ENCODE results near the gene JAG1.

Gene JAG1

DNA sequence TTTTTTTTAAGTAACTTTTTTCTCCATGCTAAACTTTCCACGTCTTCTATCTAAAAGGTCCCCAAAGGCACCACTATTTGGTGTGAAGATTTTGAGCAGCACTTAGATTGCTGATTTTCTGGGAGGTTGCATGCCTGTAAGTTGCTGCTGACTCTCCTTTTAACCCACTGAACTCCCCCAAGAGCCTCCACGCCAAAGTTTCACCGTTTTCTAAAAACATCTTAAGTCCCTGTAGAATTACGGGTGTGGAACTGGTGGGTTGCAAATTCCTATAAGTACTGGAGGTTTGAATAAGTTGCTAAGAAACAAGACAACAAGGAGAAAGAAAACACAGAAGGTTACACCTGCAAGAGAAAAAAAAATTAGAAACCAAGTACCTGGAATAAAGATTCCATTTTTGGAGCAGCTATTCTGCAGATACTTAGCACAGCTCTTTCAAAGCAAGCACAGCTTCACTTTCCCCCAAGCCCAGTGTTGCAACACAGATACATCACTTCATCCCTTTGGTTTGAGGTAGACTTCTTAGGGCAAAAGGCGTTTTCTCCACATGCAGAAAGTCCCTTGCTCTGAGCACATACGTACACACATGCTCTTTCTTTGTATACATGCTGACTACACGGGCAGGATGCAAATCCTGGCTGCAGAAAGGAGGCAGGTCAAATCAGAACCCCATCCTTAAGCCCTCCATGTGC is 5.0 kb downstream of the JAG1 start:
- DNase-seq (ENCODE audit: low read depth in 2 of 2), result no peak

DNA sequence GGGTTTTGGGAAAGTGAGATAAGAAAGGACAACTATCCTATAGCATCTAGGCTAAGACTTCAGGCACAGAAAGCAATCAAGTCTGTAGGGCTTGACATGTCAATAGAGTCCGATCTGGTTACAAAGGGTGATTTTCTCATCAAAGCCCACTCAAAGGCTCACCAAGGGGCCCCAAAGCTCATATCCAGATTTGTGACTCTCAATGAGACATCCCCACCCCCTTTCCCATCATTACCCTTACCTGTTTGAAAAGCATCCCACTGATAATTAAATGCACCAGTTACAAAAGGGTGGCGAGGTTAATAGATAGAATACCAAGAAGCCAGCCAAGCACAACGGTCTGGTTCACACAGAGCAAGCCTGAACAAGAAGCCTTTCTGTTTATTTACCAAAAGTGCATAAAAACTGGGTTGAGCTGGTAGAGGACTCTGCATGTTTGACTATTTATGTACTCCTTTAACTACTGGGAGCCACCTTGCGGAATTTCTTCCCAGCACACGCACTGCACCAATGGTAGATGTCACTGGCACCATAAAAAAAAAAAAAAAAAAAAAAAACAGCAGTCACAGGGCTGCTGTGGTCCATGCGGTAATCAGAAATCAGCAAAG is 6.1 kb downstream of the JAG1 start:
- no peak for DNase-seq (ENCODE audit: low read depth in 2 of 2)

DNA sequence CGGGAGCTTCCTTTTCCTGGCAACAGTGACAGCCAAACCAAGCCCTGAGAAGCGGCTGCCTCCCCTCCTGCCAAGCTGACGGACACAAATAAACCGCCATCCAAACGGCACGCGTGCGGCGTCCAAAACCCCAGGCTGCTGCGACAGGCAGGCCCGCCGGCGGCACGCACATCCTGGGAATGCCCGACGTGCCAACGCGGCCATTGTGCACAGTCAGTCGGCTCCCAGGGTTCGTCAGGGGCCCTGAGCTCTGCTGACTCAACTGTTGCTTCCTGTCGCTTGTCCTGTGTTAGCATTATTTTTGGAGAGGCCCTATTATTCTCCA is 6.8 kb downstream of the JAG1 start:
- DNase-seq (ENCODE audit: low read depth in 2 of 2), result no peak

DNA sequence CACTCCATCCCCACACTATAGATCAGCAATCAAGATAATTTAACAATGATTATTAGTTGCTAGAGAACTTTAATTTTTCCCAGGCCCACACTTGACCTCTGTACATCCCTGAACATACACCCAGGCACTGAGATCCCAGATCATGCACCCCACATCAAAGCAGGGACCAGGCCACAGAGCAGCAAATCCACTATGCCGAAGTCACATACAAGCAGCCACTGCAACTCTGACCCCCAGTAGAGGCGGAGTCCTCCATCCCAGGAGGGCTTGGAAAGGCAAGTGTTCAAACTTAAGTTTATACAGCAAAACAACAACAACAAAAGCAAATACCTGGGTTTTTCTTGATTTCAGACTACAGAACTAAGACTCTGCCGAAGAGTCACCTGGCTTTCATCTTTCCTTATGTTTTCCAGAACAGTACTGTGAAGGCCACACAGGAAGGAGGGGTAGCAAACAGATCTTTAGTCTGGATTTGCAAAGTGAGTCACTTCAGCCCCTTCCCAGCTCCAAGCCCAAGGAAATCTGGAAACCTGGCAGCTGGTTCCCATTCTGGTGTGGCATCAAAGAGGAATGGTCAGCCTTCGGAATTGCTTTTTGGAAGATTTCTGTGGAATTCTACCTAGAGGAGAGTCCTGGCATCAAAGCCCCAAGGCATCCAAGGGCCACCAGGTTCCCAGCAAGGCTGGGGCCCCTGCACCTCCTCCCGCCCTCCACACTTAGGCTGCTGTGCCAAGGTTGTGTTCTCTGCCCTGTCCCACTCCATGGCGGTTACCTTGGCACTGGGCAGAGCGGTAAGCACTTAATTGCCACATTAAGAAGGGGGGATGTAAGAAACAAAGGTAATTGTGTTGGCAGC is 7.3 kb downstream of the JAG1 start:
- DNase-seq (ENCODE audit: low read depth in 2 of 2), result no peak

DNA sequence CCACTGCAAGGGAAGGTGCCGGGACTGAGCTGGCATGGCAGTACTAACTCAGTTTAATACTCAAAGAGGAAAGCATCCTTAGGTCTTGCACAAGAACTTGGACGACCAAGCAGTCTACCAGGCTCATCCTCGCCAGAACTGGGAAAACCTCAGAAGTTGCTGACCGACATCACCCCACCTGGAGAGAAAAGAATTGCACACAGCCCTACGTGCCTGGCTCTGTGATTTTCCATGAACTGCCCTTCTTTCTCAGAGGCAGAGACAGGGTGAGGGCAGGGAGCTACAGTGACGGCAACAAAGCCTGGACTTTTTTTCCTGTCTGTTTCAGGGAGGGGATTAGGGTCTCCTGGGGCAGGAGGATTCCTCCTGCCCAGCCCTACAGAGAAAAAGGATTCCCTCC is 8.0 kb downstream of the JAG1 start:
- no peak for DNase-seq (ENCODE audit: low read depth in 2 of 2)

DNA sequence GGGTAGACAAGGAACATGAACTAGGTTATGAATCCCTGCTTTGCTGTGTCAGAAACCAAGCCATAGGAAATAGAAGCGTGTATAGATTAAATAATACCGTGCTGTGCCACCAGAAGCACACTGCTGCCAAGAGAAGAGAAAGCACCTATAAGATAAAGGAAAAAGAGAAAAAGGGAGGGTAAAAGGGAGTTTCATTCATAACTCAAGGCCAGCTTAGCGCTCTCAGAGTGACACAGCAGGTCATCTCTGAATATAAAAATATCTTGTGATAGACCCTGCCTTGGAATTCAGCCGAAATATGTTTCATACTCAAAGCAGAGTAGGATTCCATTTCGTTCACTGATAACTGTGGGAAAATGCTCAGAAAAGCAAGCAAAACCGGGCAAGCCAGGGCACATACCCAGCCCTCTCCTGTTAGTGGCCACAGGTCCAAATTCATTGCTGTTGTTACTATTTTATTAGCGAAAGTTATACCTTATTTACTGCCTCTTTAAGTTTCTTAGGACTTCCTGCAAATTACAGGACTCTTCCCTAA is 8.7 kb downstream of the JAG1 start:
- DNase-seq (ENCODE audit: low read depth in 2 of 2), result no peak

DNA sequence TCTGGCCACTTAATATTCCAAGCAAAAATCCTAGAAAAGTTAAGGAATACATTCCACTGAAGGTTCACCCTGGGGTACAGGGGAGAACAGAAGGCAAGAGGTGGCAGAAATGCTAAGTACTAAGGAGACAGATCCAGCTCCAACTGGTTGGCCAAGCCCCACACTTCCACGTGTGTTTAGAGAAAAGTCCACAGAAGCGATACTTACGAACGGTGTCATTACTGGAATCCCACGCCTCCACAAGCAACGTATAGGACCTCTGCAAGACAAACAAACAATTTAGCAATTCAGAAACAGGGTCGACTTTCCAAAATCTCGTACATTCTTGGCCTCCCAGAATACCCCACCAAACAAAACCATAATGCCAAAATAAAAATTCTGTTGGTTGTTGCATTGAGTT is 10.0 kb downstream of the JAG1 start:
- DNase-seq (ENCODE audit: low read depth in 2 of 2), result no peak

DNA sequence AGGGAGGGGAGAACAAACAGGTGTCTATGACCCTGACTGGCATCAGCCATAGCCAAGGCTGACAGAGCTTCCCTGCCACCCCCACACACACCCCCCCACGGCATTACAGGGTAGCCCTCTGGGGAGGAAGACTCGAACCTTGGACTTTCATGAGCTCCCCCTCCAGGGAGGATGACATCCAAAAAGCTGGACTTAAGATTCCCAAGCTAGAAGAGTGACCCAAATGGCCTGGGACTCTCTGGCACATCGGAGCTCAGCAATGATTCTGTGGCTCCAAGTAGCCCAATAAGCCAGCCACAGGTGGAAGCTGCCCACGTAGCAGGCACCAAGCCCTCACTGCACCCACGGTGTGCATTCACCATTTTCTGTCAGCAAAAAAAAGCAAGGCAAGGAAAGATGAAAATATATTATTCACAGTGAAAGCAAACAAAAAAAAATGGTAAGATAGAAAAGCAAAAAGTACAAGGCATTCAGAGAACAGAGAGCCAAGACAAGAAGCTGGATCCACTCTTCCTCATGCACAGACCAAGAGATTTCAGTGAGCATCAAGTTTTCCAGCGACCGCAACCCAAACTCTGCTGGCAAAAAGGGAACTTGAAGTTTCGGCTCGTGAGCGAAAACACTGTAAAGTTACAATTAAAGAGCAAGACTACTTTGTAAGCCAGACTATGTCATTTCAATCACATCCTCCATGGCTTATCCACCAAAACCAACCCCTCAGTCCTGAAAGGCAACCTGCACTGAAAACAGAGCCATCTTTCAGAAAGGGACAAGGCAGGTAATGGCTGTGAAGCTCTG is 10.9 kb downstream of the JAG1 start:
- no peak for DNase-seq (ENCODE audit: low read depth in 2 of 2)

DNA sequence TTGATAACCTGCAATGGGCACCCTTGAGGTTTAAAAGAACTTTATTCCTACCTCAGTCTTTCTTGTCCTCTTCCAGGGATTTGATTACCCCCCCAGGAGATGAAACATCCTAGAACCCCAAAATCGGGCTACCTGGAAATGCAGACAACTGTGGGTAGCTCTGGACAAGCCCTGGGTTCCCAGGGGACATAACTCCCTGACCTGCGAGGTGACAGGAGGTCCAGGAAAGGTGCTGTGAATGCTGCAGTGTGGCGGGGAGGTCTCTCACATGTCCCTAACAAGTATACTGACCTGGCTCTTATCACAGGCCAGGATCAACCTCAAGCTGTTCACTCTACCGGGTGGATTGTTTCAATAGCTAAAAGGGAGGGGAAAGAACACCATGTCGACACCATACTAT is 11.6 kb downstream of the JAG1 start:
- no peak for DNase-seq (ENCODE audit: low read depth in 2 of 2)

DNA sequence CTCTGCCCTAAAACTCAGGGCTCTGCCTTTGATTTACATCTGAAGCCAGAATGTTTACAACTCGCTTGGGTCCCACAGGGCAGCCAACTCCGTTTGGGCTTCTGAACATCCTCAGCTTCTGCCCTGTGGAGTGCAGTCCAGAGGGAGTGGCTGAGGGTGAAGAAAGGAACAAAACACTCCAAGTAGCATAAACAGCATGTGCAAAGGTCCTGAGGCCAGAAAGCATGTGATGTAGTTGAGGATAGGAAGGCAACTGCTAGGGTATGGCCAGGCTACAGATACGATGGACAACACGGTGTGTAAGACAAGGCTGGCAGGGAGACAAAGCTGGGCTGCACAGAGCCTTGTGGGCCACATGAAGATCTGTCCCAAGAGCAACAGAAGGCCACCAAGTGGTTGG is 12.5 kb downstream of the JAG1 start:
- DNase-seq (ENCODE audit: low read depth in 2 of 2), result no peak

DNA sequence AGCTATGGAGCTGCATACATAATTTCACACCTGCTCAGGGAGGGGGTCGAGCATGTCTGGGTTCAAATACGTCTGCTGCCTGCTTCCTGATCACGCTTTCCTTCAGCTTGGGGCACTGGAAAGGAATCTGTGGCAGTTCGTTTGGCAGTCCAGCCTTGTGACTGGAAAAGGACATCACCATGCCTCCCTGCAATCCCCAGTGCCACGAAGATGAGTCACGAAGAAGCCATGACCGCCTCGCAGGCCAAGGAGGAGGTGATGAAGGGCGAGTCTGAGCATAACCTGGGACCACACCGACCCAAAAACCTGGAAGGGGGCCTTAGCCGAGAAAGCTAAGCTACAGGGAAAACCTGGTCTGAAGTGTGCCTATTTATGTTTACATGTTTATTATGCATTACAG is 13.1 kb downstream of the JAG1 start:
- DNase-seq (ENCODE audit: low read depth in 2 of 2), result no peak

DNA sequence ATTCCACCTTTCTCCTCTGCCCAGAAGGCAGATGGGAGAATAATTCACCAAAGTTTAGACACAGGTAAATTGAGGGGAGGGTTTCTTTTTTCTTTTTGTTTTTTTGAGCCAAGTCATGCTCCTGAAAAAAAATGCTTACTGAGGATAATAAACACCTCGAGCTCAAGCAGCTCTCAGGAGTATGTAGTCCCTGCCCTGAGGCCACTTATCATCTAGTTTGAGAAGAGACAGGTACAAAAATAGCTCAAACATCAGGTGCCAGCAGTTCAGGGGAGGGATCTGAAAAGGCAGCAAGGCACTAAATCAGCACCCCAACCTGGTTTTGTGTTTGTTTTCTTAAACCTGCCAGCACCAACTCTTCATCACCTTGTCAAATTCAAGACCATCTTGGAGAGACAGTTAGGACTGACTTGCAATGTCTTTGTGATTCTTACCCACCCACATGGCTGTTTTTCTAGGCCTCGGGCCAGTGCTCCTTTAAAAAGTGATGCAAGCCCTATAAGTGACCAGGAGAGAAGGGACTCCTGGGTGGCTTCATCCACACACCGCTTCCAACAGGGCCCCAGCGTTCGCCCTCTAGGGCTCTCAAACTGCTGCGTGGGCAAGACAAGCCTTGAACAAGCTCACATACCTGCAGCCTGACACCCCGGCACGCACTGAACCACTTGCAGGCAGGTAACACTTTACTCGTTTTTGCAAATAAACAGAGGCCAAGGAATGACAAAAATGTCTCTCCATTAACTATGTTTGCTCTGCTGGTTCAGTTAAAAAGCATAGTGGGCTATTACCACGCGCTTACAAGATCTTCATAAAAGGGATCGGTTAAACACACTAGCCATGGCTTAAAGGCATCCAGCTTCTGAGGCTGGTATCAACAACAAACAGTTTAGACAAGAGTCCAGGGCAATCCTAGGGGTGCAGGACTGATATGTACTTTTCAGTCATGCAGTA is 13.9 kb downstream of the JAG1 start:
- no peak for DNase-seq (ENCODE audit: low read depth in 2 of 2)

DNA sequence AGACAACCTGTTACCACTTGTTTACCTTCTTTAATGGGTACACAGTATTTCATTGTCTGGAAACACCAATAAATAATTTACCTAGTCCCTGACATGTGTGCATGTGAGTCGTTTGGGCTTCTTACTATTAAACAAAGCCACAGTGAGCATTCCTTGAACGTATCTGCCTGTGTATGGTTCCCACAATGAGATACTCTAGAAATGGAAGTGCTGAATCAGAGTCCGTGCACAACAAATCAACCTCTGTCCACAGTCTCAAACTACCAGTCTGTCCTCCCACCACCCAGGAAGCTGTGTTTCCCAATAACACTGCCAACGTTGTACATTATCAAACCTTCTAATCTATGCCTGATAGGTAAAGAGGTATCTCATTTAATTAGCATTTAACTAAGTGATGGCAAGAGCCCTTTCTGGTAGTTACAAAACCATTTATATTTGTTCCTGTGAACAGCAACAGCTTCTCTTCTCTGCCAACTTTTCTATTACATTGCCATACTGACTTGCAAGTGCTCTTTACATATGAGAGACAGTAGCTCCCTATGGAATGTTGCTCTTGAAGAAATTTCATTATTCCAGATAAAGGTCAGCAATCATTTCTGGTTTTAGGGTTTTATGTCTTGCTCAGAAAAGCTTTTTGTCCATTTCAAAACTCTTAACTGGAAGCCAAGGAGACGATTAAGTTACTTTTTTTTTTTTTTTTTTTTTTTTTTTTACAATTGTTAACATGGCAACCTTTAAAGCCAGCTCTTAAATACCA is 14.7 kb downstream of the JAG1 start:
- DNase-seq (ENCODE audit: low read depth in 2 of 2), result no peak

DNA sequence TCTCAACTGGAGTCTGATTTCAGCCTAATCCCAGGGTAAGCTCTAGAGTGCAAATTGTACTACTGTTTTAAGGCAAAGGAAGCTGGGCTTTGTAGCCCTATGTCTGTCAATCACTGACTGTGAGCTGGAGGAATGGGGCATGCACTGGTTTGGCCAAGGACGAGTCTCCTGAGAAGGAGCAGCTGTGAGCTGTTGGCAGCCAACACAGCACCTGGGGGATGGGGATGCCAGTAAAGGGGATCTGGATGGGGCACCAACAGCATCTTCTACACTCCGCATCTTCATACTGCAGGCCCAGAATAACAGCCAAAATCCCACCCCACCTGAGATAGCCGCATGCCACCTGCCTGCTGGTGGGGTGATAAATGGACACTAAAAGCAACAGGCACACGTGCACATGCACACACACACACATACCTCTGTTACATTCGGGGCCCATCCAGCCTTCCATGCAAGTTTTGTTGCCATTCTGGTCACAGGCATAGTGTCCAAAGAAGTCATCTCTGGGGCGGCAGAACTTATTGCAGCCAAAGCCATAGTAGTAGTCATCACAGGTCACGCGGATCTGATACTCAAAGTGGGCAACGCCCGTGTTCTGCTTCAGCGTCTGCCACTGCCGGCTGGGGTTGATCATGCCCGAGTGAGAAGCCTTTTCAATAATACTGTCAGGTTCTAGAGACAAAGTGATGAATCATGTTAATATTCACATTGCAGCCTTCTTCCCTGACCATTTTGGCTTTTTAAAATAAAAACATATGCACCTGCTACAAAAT is 15.6 kb downstream of the JAG1 start:
- DNase-seq (ENCODE audit: low read depth in 2 of 2), result no peak

DNA sequence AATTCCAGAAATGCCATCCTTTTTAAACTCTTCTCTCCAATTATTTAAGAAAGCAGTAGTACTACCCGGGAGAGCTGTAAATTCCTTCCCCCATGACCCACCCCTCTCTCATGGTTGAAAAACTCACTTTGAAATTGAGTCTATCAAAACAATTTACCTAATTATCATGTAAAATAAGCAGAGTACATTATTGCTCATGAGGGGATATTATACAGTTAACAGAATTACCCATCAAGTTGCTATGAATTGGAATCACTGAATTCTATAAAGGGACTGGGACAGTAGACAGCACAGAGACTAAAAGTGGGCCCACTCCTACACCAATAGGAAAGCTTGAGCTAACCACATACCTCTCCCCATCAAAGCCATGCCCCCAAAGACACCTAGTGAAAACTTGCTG is 16.3 kb downstream of the JAG1 start:
- no peak for DNase-seq (ENCODE audit: low read depth in 2 of 2)

DNA sequence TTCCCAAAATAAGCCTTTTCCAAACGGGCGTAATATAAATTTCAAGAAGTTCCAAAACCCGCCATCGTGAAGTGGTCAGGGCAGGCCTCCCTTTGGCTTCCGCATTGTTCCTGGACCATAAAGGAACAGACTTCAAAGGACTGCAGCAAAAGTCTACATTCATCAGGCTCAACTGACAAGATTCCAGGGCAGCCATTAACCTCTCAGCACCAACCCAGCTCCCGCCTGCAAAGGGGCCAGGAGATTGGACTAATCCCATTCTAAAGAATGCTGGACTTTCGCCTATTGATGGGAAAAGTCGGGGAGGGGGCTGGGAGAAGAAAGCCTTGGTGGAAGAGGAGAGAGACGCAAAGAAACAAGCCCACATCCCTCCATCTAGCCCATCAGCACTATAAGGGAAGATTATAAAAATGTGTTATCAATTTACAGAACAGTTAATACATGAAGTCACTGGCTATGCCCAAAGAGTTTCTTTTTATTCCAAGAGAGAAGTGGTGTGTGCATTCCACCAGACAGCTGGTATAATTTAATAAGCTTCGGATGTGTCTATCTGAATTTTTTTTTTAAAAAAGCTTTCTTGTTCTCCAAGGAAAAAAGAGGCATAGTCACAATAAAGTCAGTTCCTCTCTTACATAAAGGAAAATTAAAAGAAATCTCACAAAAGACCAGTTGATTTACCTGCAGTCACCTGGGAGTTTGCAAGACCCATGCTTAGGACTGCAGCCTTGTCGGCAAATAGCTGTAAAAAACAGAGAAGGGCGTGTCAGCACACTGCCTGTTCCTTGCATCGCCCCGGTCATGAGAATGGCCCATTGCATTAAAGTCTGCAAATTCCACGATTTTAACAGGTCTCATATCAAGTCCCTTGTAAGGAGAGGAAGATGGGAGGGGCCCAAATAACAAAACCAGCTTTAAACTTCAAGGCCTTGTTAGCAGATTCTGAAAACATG is 17.8 kb downstream of the JAG1 start:
- no peak for DNase-seq (ENCODE audit: low read depth in 2 of 2)

DNA sequence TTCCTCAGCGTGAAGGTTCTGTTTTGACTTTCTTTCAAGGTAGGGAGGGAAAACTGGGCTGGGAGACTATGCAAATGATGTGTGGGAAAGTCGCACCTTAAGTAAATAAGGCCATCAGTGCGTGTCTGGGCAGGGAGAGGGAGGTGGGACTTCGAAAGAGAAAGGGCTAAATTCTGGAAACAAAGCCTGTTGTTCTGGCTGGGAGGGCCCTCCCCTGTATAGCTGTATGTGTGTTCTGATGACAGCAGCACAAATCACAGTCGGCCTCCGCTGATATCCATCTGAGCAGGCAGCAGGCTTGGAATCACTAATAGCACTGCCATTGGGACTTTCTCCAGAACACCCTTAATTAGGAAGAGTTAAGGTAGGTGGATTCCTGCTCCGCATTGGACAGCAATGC is 19.2 kb downstream of the JAG1 start:
- DNase-seq (ENCODE audit: low read depth in 2 of 2), result no peak

DNA sequence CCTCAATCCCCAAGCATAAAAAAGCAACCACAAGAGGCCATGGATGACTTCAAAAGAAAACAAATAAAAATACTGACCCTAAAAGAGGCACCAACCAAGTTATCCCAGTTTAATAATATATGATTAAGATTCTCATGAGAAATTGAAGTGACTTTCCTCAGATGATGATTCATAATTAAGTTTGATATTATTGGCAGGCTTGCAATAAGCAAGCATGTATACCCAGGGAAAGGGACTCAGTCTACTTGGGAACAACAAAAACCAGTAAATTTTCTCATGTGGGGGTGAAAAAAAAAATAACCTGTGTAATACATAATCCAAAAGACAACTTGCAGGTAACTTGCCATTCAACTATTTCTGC is 19.6 kb downstream of the JAG1 start:
- no peak for DNase-seq (ENCODE audit: low read depth in 2 of 2)

Measured in stimulated activated CD8-positive, alpha-beta memory T cell treated with anti-CD3 and anti-CD28 coated beads, Interleukin-2, amount 100 ng/mL, for 1 hour (primary cell).